H1 (cell line): Measurements from ENCODE around the gene HM13. TPM values are rescaled to one million over a fixed set of nuclear protein-coding genes. Genes with fewer than 3 reads are reported as not detected.

Experiments
- MAFK ChIP-seq: IDR thresholded peaks from 2 replicates; pipeline ENCODE4 v1.6.1; 2012; ENCODE audit warnings: low read depth, mild to moderate bottlenecking, improper control_type of control experiment, low read length
- PHF8 ChIP-seq: fragments of 200-600 bp; sonication (generic); conservative IDR thresholded peaks from 2 replicates; pipeline ENCODE4 v1.7.1; 2012; ENCODE audit warnings: low read depth, mild to moderate bottlenecking, inconsistent platforms, low read length, moderate library complexity
- polyA plus RNA-seq, 7 experiments: library from polyadenylated mRNA; depleted of rRNA in 3 of 7; stranded (reverse) in 5 of 7; unstranded in 2 of 7; fragments of >200 nt in 5 of 7; fragments of 200-250 nt in 2 of 7; gene quantifications; 1 replicate in 5 of 7; 2 replicates in 1 of 7; 4 replicates in 1 of 7; pipeline versions ENCODE4 v1.2.1 to v1.2.3, GENCODE V29; 2011 to 2013; ENCODE audit warnings: missing spikeins in 2 of 7, mixed read lengths in 2 of 7
- total RNA-seq: library from RNA; stranded (reverse); fragmentation: NEBNext Ultra II Directional; extraction: Animal tissue kit (Norgen Biotek cat#: 25700); gene quantifications from 2 replicates; pipeline ENCODE4 v1.2.1, GENCODE V29; 2021
- TF ChIP-seq, protein P1 (sequence below): IDR thresholded peaks from 2 replicates; pipeline ENCODE4 v1.6.1; 2011; ENCODE audit warnings: low read depth, mild to moderate bottlenecking, low read length; ENCODE audit not compliant: insufficient read depth

The HM13 gene
- total and polyA plus RNA-seq, 2 of the 8 experiments (the other 6 are each of a cell fraction or from before 2014, with no cell fraction given), result 118 to 183 TPM

DNA sequence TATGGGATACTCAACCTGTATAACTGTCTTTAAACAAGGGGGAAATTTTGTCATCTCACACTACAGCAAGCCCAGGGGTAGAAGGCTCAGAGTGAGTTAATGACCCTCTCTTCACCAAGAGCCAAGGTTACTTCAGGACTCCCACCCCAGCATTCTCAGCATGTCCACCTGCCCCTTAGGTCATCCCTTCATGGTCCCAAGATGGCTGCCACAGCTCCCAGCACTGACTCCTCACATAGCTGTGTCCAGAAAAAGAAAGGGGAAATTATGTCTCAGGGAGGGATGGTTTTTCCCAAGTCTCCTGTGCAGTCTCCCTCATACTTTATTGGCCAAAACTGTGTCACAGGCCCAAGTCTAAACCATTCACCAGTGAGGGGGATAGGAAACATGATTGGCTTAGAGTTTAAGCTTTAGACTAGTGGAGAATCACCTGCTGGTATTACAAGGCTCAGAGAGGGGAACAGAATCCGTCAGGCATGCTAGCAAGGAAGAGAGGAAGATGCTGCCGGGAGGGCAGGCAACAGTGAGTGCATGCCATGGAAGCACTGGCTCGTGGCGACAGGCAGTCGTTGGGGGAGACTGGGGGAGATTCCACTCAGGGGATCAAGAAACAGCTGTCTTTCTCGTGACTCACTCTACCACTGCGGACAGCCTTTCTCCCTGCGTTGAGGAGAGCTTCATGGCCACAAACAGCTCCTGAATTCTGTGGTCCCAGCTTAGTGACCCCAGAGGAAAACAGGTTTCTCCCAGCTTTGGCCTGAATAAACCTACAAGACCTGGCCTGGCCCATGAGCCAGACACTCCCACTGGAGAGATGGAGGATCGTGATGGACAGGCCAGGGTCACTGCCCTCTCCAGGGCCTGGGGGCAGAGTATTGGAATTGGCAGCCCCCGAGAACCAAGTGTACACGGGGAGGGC, 37.2 kb downstream of the HM13 start (continued):
- TF ChIP-seq MAFK, result no peak
- TF ChIP-seq PHF8, result no peak
- TF ChIP-seq, protein P1, sequence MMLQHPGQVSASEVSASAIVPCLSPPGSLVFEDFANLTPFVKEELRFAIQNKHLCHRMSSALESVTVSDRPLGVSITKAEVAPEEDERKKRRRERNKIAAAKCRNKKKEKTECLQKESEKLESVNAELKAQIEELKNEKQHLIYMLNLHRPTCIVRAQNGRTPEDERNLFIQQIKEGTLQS, result no peak
